HepG2 (cell line): Measurements from ENCODE around the gene NT5C3B. TPM values are rescaled to one million over a fixed set of nuclear protein-coding genes. Genes with fewer than 3 reads are reported as not detected.

Experiments used
- CBX5 ChIP-seq: sonication (generic); formaldehyde crosslinking; IDR thresholded peaks from 2 replicates; pipeline ENCODE4 v1.4.0; 2020; ENCODE audit warnings: missing genetic modification reagents, borderline replicate concordance
- CEBPG ChIP-seq: IDR thresholded peaks from 2 replicates; pipeline ENCODE4 v1.6.1; 2016
- IKZF4 ChIP-seq: sonication (generic); formaldehyde crosslinking; IDR thresholded peaks from 2 replicates; pipeline ENCODE4 v1.5.1; 2020; ENCODE audit warnings: borderline replicate concordance, mild to moderate bottlenecking, low read depth, missing genetic modification reagents; ENCODE audit errors: not compliant biosample characterization
- ISX ChIP-seq: sonication (generic); formaldehyde crosslinking; conservative IDR thresholded peaks from 2 replicates; pipeline ENCODE4 v1.5.0; 2020; ENCODE audit warnings: missing genetic modification reagents
- MZF1 ChIP-seq: sonication (generic); formaldehyde crosslinking; IDR thresholded peaks from 2 replicates; pipeline ENCODE4 v1.8.1; 2023; ENCODE audit warnings: mild to moderate bottlenecking, missing genetic modification reagents, borderline replicate concordance
- NCOR1 ChIP-seq: fragments of 200-600 bp; sonication (generic); IDR thresholded peaks from 2 replicates; pipeline ENCODE4 v1.7.0; 2017; ENCODE audit warnings: antibody characterized with exemption, low read length, borderline replicate concordance
- ZNF232 ChIP-seq: sonication (generic); formaldehyde crosslinking; IDR thresholded peaks from 2 replicates; pipeline ENCODE4 v1.4.0; 2020; ENCODE audit warnings: missing genetic modification reagents, borderline replicate concordance
- ZNF317 ChIP-seq: sonication (generic); formaldehyde crosslinking; IDR thresholded peaks from 2 replicates; pipeline ENCODE4 v1.5.0; 2020; ENCODE audit warnings: mild to moderate bottlenecking, missing genetic modification reagents
- ZNF343 ChIP-seq: sonication (generic); formaldehyde crosslinking; IDR thresholded peaks from 2 replicates; pipeline ENCODE4 v1.4.0; 2020; ENCODE audit warnings: mild to moderate bottlenecking, missing genetic modification reagents
- ZNF562 ChIP-seq: sonication (generic); formaldehyde crosslinking; IDR thresholded peaks from 2 replicates; pipeline ENCODE4 v1.8.0; 2022; ENCODE audit warnings: missing genetic modification reagents, borderline replicate concordance
- ZNF569 ChIP-seq: sonication (generic); formaldehyde crosslinking; IDR thresholded peaks from 2 replicates; pipeline ENCODE4 v1.5.0; 2020; ENCODE audit warnings: mild to moderate bottlenecking, missing genetic modification reagents, moderate library complexity, borderline replicate concordance
- ZNF678 ChIP-seq: sonication (generic); formaldehyde crosslinking; IDR thresholded peaks from 2 replicates; pipeline ENCODE4 v1.4.0; 2020; ENCODE audit warnings: mild to moderate bottlenecking, missing genetic modification reagents
- ZNF747 ChIP-seq: sonication (generic); formaldehyde crosslinking; IDR thresholded peaks from 2 replicates; pipeline ENCODE4 v1.8.1; 2023; ENCODE audit warnings: missing genetic modification reagents, mild to moderate bottlenecking, borderline replicate concordance
- polyA plus RNA-seq, 8 experiments: library from polyadenylated mRNA; depleted of rRNA in 3 of 8; stranded (reverse) in 7 of 8; unstranded in 1 of 8; fragments of >200 nt; fragmentation: Illumina TruSeq in 4 of 8; extraction: Trizol in 4 of 8; gene quantifications; 2 replicates each; pipeline versions ENCODE4 v1.2.1 to v1.2.3, GENCODE V29; 2011 to 2016; ENCODE audit warnings: low read depth in 4 of 8, missing spikeins in 1 of 8, mixed read lengths in 1 of 8; ENCODE audit not compliant: insufficient read depth in 1 of 8
- total RNA-seq, 5 experiments: library from RNA; depleted of rRNA; stranded (reverse); fragments of >200 nt; fragmentation: Illumina TruSeq; extraction: Trizol; gene quantifications; 2 replicates each; pipeline ENCODE4 v1.2.3, GENCODE V29; 2016; ENCODE audit warnings: low read depth in 1 of 5
- TF ChIP-seq, protein P1 (sequence below): sonication (generic); formaldehyde crosslinking; IDR thresholded peaks from 2 replicates; pipeline ENCODE4 v1.5.1; 2020; ENCODE audit warnings: mild to moderate bottlenecking, missing genetic modification reagents, borderline replicate concordance
- TF ChIP-seq, protein P2 (sequence below): sonication (generic); formaldehyde crosslinking; IDR thresholded peaks from 2 replicates; pipeline ENCODE4 v1.4.0; 2020; ENCODE audit warnings: low read depth, mild to moderate bottlenecking, missing genetic modification reagents
- TF ChIP-seq, protein P3 (sequence below): sonication (generic); formaldehyde crosslinking; IDR thresholded peaks from 2 replicates; pipeline ENCODE4 v1.5.0; 2020; ENCODE audit warnings: missing genetic modification reagents
- TF ChIP-seq, protein P4 (sequence below): sonication (generic); formaldehyde crosslinking; IDR thresholded peaks from 2 replicates; pipeline ENCODE4 v1.9.0; 2021; ENCODE audit warnings: missing genetic modification reagents, borderline replicate concordance
- TF ChIP-seq, protein P5 (sequence below): IDR thresholded peaks from 2 replicates; pipeline ENCODE4 v1.6.1; 2012; ENCODE audit warnings: inconsistent platforms
- TF ChIP-seq, protein P6 (sequence below): sonication (generic); formaldehyde crosslinking; IDR thresholded peaks from 2 replicates; pipeline ENCODE4 v1.4.0; 2020; ENCODE audit warnings: missing genetic modification reagents

Gene NT5C3B
- total and polyA plus RNA-seq, 2 of the 13 experiments (the other 11 are each of a cell fraction or from before 2014, with no cell fraction given): 104 to 126 TPM

DNA sequence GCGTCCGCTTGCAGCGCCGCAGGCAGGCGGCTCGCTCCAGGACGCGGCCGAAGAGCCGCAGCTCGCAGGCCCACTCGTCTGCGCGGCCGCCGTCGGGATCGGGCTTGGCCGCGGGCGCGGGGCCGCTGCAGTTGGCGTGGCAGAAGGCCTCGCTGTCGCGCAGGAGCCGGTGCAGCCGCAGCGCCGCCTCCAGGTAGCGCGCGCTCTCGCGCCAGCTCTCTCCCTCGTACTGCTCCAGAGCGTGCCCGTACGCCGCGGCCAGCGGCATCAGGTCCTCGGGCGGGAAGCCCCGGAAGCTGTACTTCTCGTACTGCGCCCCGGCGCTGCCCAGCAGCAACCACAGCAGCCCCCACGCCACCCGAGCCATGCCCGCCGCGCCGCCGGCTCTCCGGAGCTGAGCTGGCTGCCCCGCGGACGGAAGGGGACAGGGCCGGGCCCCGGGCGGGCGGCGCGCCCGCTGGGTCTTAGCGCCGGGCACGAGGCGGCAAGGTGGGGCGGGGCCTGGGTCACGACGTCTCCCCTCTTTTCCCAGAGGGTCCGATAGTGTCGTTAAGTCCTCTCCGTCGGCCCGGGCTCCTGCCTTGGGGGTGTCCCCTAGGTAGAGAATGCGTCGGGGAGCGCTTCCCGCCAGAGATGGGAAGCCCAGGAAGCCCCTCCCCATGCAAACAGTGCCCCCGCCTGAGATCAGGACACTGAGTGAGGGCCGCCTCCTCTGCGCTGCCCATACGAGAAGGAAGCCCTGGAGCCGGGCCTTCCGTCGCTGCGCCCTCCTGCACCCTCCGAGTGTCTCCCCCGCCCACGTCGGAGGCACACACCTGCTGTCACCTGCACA lies 24.3 kb downstream of the NT5C3B start, which contains the start of gene P3H4 (continued):
- TF ChIP-seq, protein P1, sequence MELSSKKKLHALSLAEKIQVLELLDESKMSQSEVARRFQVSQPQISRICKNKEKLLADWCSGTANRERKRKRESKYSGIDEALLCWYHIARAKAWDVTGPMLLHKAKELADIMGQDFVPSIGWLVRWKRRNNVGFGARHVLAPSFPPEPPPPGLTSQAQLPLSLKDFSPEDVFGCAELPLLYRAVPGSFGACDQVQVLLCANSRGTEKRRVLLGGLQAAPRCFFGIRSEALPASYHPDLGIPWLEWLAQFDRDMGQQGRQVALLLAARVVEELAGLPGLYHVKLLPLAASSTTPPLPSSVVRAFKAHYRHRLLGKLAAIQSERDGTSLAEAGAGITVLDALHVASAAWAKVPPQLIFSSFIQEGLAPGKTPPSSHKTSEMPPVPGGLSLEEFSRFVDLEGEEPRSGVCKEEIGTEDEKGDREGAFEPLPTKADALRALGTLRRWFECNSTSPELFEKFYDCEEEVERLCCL: no peak
- 0 out of 2 replicates have a peak, but pooled peaks have one; percentile 12 for TF ChIP-seq ZNF747 (CRISPR knock-in tag)
- TF ChIP-seq, protein P2, sequence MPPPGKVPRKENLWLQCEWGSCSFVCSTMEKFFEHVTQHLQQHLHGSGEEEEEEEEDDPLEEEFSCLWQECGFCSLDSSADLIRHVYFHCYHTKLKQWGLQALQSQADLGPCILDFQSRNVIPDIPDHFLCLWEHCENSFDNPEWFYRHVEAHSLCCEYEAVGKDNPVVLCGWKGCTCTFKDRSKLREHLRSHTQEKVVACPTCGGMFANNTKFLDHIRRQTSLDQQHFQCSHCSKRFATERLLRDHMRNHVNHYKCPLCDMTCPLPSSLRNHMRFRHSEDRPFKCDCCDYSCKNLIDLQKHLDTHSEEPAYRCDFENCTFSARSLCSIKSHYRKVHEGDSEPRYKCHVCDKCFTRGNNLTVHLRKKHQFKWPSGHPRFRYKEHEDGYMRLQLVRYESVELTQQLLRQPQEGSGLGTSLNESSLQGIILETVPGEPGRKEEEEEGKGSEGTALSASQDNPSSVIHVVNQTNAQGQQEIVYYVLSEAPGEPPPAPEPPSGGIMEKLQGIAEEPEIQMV (CRISPR knock-in tag): peak; percentile 74; the same call in 1 of the 2 replicates
- TF ChIP-seq ZNF678 (CRISPR knock-in tag): no peak
- TF ChIP-seq, protein P3, sequence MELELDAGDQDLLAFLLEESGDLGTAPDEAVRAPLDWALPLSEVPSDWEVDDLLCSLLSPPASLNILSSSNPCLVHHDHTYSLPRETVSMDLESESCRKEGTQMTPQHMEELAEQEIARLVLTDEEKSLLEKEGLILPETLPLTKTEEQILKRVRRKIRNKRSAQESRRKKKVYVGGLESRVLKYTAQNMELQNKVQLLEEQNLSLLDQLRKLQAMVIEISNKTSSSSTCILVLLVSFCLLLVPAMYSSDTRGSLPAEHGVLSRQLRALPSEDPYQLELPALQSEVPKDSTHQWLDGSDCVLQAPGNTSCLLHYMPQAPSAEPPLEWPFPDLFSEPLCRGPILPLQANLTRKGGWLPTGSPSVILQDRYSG: peak; percentile 92
- TF ChIP-seq CBX5 (CRISPR knock-in tag): no peak
- TF ChIP-seq ZNF569 (CRISPR knock-in tag): no peak
- TF ChIP-seq ZNF232 (CRISPR knock-in tag): peak; percentile 96
- TF ChIP-seq, protein P4, sequence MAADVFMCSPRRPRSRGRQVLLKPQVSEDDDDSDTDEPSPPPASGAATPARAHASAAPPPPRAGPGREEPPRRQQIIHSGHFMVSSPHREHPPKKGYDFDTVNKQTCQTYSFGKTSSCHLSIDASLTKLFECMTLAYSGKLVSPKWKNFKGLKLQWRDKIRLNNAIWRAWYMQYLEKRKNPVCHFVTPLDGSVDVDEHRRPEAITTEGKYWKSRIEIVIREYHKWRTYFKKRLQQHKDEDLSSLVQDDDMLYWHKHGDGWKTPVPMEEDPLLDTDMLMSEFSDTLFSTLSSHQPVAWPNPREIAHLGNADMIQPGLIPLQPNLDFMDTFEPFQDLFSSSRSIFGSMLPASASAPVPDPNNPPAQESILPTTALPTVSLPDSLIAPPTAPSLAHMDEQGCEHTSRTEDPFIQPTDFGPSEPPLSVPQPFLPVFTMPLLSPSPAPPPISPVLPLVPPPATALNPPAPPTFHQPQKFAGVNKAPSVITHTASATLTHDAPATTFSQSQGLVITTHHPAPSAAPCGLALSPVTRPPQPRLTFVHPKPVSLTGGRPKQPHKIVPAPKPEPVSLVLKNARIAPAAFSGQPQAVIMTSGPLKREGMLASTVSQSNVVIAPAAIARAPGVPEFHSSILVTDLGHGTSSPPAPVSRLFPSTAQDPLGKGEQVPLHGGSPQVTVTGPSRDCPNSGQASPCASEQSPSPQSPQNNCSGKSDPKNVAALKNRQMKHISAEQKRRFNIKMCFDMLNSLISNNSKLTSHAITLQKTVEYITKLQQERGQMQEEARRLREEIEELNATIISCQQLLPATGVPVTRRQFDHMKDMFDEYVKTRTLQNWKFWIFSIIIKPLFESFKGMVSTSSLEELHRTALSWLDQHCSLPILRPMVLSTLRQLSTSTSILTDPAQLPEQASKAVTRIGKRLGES (CRISPR knock-in tag): no peak
- TF ChIP-seq CEBPG (CRISPR knock-in tag): no peak
- TF ChIP-seq, protein P5, sequence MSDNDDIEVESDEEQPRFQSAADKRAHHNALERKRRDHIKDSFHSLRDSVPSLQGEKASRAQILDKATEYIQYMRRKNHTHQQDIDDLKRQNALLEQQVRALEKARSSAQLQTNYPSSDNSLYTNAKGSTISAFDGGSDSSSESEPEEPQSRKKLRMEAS: peak; percentile 93
- no peak for TF ChIP-seq ZNF562 (CRISPR knock-in tag)
- TF ChIP-seq, protein P6, sequence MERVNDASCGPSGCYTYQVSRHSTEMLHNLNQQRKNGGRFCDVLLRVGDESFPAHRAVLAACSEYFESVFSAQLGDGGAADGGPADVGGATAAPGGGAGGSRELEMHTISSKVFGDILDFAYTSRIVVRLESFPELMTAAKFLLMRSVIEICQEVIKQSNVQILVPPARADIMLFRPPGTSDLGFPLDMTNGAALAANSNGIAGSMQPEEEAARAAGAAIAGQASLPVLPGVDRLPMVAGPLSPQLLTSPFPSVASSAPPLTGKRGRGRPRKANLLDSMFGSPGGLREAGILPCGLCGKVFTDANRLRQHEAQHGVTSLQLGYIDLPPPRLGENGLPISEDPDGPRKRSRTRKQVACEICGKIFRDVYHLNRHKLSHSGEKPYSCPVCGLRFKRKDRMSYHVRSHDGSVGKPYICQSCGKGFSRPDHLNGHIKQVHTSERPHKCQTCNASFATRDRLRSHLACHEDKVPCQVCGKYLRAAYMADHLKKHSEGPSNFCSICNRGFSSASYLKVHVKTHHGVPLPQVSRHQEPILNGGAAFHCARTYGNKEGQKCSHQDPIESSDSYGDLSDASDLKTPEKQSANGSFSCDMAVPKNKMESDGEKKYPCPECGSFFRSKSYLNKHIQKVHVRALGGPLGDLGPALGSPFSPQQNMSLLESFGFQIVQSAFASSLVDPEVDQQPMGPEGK (CRISPR knock-in tag): peak; percentile 86
- peak; percentile 80 for TF ChIP-seq IKZF4
- TF ChIP-seq ZNF317 (CRISPR knock-in tag): peak; percentile 73; the same call in 1 of the 2 replicates
- no peak; the same call in 1 of the 2 replicates for TF ChIP-seq ZNF343 (CRISPR knock-in tag)
- TF ChIP-seq ISX (CRISPR knock-in tag): peak; percentile 33; the same call in 1 of the 2 replicates
- no peak for TF ChIP-seq MZF1 (CRISPR knock-in tag)
- no peak for TF ChIP-seq NCOR1
